Measurements from ENCODE around the gene RFX7. TPM values are rescaled to one million over a fixed set of nuclear protein-coding genes. Genes with fewer than 3 reads are reported as not detected.

Gene RFX7
- polyA plus RNA-seq, 4 donors = 19.7 to 24.1 (median 23.3) TPM

GRCh38 chr15:56053046-56053400, 190.7 kb downstream of the RFX7 start:
- DNase-seq (ENCODE audit: low read depth in 4 of 4, low spot score in 3 of 4) = no peak

GRCh38 chr15:56052395-56053045, 191.2 kb downstream of the RFX7 start:
- no peak for DNase-seq (ENCODE audit: low read depth in 4 of 4, low spot score in 3 of 4)

- no peak for DNase-seq (ENCODE audit: low read depth in 4 of 4, low spot score in 3 of 4)
Measured at GRCh38 chr15:56051676-56052075, 192.0 kb downstream of the RFX7 start.

GRCh38 chr15:56049577-56049976, 194.1 kb downstream of the RFX7 start:
- DNase-seq (ENCODE audit: low read depth in 4 of 4, low spot score in 3 of 4) = no peak

GRCh38 chr15:56047354-56047753, 196.3 kb downstream of the RFX7 start:
- no peak for DNase-seq (ENCODE audit: low read depth in 4 of 4, low spot score in 3 of 4)

- no peak for DNase-seq (ENCODE audit: low read depth in 4 of 4, low spot score in 3 of 4)
Measured at GRCh38 chr15:56045068-56045748, 198.5 kb downstream of the RFX7 start.

GRCh38 chr15:56042982-56043980, 200.4 kb downstream of the RFX7 start:
- DNase-seq (ENCODE audit: low read depth in 4 of 4, low spot score in 3 of 4) = no peak

- no peak for DNase-seq (ENCODE audit: low read depth in 4 of 4, low spot score in 3 of 4)
Measured at GRCh38 chr15:56042498-56042897, 201.2 kb downstream of the RFX7 start.

- no peak for DNase-seq (ENCODE audit: low read depth in 4 of 4, low spot score in 3 of 4)
Measured at GRCh38 chr15:56042031-56042430, 201.6 kb downstream of the RFX7 start.

GRCh38 chr15:56040081-56041035, 203.3 kb downstream of the RFX7 start:
- DNase-seq (ENCODE audit: low read depth in 4 of 4, low spot score in 3 of 4) = peak in 2 of 4 donors; percentile 15 to 38

GRCh38 chr15:56038707-56039106, 205.0 kb downstream of the RFX7 start:
- no peak for DNase-seq (ENCODE audit: low read depth in 4 of 4, low spot score in 3 of 4)

- DNase-seq (ENCODE audit: low read depth in 4 of 4, low spot score in 3 of 4) = no peak
Measured at GRCh38 chr15:56038015-56038414, 205.7 kb downstream of the RFX7 start.

Other genes with a start within 250 kb of the RFX7 start
- 10 to 100 TPM; 26.4 to 34.7 (median 31.1) TPM for gene TEX9, start 121.5 kb upstream of the RFX7 start, polyA plus RNA-seq (ENCODE audit: insufficient read length in 4 of 4)
- 10 to 100 TPM; 24.1 to 33.2 (median 29.4) TPM for gene MNS1, start 221.3 kb upstream of the RFX7 start, polyA plus RNA-seq (ENCODE audit: insufficient read length in 4 of 4)

Measured in right renal pelvis (tissue), 4 donors.